Measurements from ENCODE around the gene CNGB1.
"Not testable (repeated sequence)": the region's sequence is repeated elsewhere in the genome, so short reads cannot be mapped to it uniquely, and the experiment has no call there.

Gene CNGB1

GRCh38 chr16:57956270-57956808, 14.6 kb downstream of the CNGB1 start:
- DNase-seq (ENCODE audit: low read depth in 1 of 2, low spot score in 1 of 2): no peak

- no peak for DNase-seq (ENCODE audit: low read depth in 1 of 2, low spot score in 1 of 2)
Measured at GRCh38 chr16:57955572-57956188, 15.2 kb downstream of the CNGB1 start.

- no peak for DNase-seq (ENCODE audit: low read depth in 1 of 2, low spot score in 1 of 2)
Measured at GRCh38 chr16:57953857-57954256, 17.1 kb downstream of the CNGB1 start.

- no peak for DNase-seq (ENCODE audit: low read depth in 1 of 2, low spot score in 1 of 2)
Measured at GRCh38 chr16:57952909-57953308, 18.0 kb downstream of the CNGB1 start.

GRCh38 chr16:57951204-57951960, 19.5 kb downstream of the CNGB1 start:
- DNase-seq (ENCODE audit: low read depth in 1 of 2, low spot score in 1 of 2): no peak

- no peak for DNase-seq (ENCODE audit: low read depth in 1 of 2, low spot score in 1 of 2)
Measured at GRCh38 chr16:57950382-57950781, 20.5 kb downstream of the CNGB1 start.

GRCh38 chr16:57949595-57950238, 21.2 kb downstream of the CNGB1 start:
- DNase-seq (ENCODE audit: low read depth in 1 of 2, low spot score in 1 of 2): no peak

GRCh38 chr16:57949013-57949412, 21.9 kb downstream of the CNGB1 start:
- no peak for DNase-seq (ENCODE audit: low read depth in 1 of 2, low spot score in 1 of 2)

GRCh38 chr16:57948027-57948426, 22.9 kb downstream of the CNGB1 start:
- no peak for DNase-seq (ENCODE audit: low read depth in 1 of 2, low spot score in 1 of 2)

- DNase-seq (ENCODE audit: low read depth in 1 of 2, low spot score in 1 of 2): no peak
Measured at GRCh38 chr16:57947261-57947660, 23.7 kb downstream of the CNGB1 start.

GRCh38 chr16:57946181-57946801, 24.6 kb downstream of the CNGB1 start:
- no peak for DNase-seq (ENCODE audit: low read depth in 1 of 2, low spot score in 1 of 2)

- DNase-seq (ENCODE audit: low read depth in 1 of 2, low spot score in 1 of 2): no peak
Measured at GRCh38 chr16:57945740-57946138, 25.2 kb downstream of the CNGB1 start.

GRCh38 chr16:57944970-57945739, 25.8 kb downstream of the CNGB1 start:
- no peak for DNase-seq (ENCODE audit: low read depth in 1 of 2, low spot score in 1 of 2)

GRCh38 chr16:57943381-57943780, 27.5 kb downstream of the CNGB1 start:
- DNase-seq (ENCODE audit: low read depth in 1 of 2, low spot score in 1 of 2): not testable (repeated sequence)

- not testable (repeated sequence) for DNase-seq (ENCODE audit: low read depth in 1 of 2, low spot score in 1 of 2)
Measured at GRCh38 chr16:57941901-57942300, 29.0 kb downstream of the CNGB1 start.

- DNase-seq (ENCODE audit: low read depth in 1 of 2, low spot score in 1 of 2): no peak
Measured at GRCh38 chr16:57941016-57941664, 29.8 kb downstream of the CNGB1 start.

GRCh38 chr16:57940382-57940966, 30.5 kb downstream of the CNGB1 start:
- no peak for DNase-seq (ENCODE audit: low read depth in 1 of 2, low spot score in 1 of 2)

GRCh38 chr16:57939872-57940224, 31.1 kb downstream of the CNGB1 start:
- DNase-seq (ENCODE audit: low read depth in 1 of 2, low spot score in 1 of 2): no peak

- no peak for DNase-seq (ENCODE audit: low read depth in 1 of 2, low spot score in 1 of 2)
Measured at GRCh38 chr16:57938936-57939871, 31.7 kb downstream of the CNGB1 start.
